Activated T-helper 1 cell treated with Interleukin-2 at 50 U/mL for 16 hours (primary cell): ENCODE results near the gene DNAAF8.
"Not testable (repeated sequence)": the region's sequence is repeated elsewhere in the genome, so short reads cannot be mapped to it uniquely, and the experiment has no call there.

ENCODE experiments used
- DNase-seq: peaks from one replicate; pipeline ENCODE4 v3.0.0-alpha.2; 2020; ENCODE audit warnings: low read depth

Gene DNAAF8

DNA sequence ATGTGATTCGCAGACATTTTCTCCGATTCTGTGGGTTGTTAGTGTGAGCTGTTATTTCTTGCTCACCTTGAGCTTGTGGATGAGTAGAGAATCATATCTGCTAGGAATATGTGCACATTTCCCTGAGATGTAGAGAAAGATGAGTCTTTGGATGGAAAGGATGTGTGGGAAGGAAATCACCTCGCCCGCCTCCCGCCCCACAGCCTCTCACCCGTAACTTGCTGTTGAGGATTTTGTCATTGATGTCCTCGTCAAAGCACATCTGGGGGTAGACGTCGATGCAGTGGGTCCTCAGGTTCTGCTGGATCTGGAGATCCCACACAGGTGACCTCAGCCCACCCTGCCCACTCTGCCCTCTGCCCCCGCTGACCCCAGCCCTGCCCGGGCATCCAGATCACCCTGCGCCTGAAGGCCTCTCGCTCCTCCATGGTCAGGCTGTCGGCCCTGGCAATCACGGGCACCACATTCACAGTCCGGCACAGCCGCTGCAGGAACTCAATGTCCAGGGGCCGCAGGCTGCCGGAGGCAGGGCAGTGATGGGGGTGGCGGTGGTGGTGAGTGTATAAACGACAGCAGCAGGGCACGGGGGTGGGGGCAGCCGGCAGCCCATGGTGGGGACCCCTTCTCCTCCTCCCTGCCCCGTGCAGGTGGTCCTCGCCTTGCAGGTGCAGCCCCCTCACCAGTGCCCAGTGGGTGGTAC is 49.1 kb downstream of the DNAAF8 start:
- DNase-seq: no peak

DNA sequence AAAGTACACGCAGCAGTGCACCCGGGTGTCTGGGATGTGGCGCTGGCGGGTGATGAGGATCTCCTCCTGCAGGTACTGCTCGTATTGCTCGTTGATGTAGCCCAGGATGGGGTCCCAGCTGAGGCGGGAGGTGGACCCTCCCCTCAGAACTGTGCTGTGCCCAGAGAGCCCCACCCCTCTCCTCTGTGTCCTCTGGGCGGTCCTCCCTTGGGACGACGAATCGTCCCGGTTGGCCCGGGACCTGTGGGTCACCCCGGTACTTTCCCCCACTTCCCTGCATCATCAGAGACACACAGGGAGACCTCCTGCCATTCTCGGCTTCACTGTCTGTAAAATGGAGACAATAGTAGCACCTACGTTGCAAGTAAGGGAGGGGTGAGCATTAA is 49.6 kb downstream of the DNAAF8 start:
- no peak for DNase-seq

DNA sequence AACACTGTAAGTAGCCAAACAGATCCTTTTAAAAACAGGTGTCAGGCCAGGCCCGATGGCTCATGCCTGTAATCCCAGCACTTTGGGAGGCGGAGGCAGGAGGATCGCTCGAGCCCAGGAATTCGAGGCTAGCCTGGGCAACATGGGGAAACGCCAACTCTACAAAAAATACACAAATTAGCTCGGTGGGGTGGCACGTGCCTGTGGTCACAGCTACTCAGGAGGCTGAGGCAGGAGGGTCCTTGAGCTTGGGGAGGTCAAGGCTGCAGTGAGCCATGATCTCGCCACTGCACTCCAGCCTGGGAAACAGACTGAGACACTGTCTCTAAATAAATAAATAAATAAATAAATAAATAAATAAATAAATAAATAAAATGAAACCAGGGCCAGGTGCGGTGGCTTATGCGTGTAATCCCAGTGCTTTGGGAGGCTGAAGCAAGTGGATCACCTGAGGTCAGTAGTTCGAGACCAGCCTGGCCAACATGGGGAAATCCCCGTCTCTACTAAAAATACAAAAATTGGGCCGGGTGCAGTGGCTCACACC is 50.2 kb downstream of the DNAAF8 start:
- DNase-seq: not testable (repeated sequence)

DNA sequence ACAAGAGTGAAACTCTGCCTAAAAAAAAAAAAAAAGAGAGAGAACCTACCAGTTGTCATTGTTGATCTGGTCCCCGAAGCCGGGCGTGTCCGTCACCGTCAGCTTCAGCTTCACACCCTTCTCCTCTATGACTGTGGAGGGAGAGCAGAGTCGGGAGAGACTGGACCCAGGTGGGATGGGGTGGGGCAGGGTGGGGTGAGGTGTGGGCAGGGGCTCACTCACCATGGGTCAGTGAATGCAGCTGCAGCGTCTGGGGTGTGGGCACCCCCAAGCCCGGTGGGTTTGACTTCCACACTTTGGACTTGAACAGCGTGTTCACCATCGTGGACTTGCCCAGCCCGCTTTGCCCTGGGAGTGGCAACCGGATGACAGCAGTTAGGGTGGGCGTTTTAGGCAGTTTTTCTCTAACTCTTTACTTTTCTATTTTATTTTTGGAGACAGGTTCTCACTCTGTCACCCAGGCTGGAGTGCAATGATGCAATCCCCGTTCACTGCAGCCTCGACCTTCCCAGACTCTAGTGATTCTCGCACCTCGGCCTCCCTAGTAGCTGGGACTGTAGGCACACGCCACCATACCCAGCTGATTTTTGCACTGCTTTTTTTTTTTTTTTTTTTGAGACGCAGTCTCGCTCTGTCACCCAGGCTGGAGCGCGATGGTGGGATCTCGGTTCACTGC is 51.6 kb downstream of the DNAAF8 start:
- DNase-seq: no peak

DNA sequence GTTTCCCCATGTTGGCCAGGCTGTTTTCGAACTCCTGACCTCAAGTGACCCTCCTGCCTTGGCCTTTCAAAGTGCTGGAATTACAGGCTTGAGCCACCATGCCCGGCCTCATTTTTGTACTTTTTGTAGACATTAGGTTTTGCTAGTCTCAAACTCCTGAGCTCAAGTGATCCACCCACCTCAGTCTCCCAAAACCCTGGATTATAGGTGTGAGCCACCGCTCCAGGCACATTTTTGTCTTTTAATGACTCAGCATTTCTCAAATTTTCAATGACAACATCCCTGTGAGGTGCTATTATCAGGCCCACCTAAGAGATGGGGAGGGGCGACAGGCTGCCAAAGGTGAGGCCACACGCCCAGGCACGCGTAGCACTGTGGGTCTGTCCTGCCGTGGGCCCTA is 52.7 kb downstream of the DNAAF8 start:
- DNase-seq: no peak

DNA sequence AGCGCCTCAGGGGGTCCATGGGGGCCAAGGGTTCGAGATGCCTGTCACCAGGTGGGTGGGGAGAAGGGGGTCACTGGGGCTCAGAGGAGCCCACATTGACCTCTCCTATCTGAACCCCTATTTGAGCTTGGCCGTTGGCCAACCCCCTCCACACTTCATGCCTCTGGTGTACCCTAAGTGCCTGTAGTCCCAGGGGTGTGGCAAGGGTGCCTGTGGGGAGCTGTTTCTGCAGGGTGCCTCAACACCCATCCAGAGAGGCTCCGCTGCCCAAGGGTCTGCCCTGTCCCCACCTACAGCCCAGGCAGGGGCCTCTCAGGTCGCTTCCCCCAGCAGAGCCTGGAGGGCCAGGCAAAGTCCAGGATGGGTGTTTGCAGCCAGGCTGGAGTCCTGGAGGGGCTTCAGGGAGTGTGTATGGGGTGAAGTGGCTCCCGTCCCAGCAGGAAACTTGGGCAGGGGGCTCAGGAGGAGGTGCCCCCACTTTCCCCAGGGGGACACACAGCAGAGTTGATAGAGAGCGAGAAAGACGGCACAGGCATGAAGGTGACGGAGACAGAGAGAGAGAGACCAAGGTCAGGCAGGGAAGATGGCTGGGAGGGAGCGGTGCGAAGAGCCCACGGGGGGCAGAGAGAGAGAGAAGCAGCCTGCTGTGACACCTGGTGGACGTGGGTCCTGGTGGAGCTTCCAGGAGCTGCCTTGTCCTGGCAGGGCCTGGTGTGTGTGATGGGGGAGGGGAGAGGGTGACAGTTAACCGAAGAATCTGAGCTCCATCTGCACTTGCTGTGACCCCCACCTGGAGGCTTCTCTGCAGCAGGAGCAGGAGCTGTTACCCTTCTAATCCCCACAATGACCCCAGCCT is 53.5 kb downstream of the DNAAF8 start, which contains the start of gene SEPTIN12:
TSS of gene SEPTIN12 (minus strand) at position 719 of the 856 bp plus-strand sequence. CDS start at position 19, 700 bp downstream.
- no peak for DNase-seq

DNA sequence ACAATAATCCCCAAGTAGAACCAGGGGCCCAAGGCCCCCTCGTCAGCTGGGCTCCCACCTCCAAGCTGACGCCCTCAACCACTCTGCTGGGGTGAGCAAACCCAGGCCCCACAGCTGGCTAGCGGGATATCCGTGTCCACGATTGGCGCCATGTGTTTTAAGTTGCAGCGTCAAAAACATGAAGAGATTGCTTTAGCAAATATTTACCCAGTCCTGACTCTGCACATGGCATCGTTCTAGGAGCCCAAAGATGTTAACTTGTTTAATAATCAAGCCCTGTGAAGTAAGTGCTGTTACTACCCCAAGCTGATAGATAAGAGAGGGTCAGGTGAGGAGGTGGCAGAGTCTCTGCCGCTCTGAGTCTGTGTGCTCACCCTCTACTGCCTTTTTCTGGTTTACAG is 54.2 kb downstream of the DNAAF8 start:
- no peak for DNase-seq

DNA sequence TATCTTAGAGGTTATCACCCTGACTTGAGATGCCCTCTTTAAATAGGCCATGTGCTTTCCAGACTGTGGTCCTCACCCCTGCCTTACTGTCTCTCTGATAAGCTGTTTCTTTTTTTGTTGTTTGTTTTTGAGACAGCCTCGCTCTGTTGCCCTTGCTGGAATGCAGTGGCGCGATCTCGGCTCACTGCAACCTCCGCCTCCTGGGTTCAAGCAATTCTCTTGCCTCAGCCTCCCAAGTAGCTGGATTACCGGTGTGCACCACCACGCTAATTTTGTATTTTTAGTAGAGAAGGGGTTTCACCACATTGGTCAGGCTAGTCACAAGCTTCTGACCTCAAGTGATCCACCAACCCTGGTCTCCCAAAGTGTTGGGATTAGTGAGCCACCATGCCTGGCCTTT is 54.6 kb downstream of the DNAAF8 start:
- DNase-seq: no peak

DNA sequence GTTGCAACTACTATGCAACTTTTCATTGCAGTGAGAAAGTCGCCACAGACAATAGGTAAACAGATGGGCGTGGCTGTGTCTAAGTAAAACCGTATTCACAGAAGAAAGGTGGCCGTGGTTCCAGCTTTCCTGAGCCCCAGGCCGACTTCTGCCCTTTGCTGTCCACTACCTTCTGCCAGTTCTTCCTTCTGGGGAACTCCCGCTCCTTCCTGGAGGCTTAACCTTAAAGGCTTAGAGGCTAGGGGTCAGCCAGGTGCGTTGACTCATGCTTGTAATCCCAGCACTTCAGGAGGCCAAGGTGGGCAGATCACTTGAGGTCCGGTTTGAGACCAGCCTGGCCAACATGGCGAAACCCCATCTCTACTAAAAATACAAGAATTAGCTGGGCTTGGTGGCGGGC is 55.9 kb downstream of the DNAAF8 start:
- no peak for DNase-seq

DNA sequence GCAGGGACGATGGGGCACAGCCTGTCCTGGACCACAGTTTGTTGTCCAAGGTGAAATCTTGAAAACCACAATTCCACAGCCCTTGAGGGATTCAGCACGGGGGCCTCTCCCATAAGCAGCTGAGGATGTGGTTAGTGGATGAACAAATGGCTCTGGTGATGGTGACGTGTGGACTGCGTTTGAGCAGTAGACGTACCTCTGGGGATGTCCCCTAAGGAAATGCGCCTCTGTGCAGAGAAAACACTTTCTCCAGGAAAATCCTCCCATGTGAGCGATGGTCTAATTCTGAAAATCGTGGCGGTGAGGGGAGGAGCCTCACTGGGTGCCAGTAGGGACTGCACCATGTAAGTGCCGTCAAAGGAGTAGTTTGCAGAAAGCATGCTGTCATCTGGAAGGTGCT is 56.5 kb downstream of the DNAAF8 start:
- DNase-seq: no peak

DNA sequence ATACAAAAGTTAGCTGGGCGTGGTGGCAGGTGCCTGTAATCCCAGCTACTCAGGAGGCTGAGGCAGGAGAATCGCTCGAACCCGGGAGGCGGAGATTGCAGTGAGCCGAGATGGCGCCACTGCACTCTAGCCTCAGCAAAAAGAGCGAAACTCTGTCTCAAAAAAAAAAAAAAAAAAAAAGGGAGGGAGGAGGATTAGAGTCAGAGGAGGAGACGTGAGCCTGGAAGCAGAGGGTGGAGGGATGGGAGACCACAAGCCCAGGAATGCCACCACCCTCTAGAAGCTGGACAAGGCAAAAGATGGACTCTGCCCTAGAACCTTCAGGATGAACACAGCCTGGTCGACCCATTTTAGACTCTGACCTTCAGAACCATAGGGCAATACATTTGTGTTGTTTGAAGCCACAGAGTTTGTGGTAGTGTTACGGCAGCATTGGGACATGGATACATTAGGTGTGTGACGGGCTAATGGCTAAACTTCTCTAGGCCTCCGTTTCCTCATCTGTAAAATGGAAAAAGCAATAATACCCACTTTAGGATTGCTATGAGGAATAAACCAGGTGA is 58.7 kb downstream of the DNAAF8 start:
- no peak for DNase-seq

DNA sequence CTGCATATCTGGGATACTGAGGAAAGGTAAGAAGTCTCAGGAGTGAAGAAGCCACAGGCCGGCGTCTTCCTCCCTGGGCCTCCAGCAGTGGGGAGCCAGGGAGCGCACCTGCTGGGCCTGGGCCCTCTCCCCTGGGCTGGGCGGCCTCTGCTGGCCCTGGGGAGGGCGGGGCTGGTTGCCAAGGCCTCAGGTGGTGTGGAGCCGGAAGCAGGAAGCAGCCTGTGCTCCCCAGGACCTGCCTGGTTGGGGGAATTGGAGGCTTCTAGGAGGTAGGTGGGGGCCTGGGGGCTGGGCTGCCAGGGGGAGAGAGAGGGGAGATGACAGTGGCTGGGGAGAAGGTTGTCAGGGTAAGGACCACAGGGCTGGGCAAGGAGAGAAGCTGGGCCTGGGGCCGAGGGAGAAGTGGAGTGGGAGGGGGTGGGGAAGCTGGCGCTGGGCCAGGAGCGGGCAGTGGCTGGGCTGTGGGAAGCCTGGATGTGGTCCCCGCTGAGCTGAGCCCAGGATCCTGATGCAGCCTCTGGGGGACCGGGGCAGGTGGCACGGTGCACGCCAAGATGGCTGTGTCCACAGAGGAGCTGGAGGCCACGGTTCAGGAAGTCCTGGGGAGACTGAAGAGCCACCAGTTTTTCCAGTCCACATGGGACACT is 61.0 kb downstream of the DNAAF8 start, which contains the start of gene SMIM22:
TSS of gene SMIM22 (plus strand) at position 189 of the 647 bp plus-strand sequence. CDS start at position 555, 366 bp downstream.
- no peak for DNase-seq

DNA sequence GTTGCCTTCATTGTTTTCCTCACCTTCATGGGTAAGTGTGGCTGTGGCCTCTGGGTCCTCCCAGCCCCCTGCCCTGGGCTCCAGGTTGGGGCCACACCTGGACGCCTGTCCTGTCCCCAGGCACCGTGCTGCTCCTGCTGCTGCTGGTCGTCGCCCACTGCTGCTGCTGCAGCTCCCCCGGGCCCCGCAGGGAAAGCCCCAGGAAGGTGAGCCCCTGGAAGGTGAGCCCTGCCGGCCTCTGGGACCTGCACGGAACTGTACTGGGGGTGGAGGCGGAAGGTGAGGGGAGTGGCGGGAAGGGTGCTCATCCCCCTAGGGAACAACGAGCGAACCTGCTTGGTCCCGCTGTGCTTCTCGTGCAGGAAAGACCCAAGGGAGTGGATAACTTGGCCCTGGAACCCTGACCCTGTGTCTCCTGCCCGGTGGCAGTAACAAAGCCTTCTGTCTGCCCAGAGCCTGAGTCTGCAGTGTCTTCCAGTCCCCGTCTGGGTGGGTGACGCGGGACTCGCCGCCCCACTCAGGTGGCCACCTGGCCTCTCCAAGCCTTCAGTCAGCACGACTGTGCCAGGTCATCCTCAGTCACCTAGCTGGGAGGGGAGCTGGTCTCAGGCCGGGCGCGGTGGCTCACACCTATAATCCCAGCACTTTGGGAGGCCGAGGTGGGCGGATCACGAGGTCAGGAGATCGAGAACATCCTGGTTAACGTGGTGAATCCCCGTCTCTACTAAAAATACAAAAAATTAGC is 61.7 kb downstream of the DNAAF8 start:
- no peak for DNase-seq

DNA sequence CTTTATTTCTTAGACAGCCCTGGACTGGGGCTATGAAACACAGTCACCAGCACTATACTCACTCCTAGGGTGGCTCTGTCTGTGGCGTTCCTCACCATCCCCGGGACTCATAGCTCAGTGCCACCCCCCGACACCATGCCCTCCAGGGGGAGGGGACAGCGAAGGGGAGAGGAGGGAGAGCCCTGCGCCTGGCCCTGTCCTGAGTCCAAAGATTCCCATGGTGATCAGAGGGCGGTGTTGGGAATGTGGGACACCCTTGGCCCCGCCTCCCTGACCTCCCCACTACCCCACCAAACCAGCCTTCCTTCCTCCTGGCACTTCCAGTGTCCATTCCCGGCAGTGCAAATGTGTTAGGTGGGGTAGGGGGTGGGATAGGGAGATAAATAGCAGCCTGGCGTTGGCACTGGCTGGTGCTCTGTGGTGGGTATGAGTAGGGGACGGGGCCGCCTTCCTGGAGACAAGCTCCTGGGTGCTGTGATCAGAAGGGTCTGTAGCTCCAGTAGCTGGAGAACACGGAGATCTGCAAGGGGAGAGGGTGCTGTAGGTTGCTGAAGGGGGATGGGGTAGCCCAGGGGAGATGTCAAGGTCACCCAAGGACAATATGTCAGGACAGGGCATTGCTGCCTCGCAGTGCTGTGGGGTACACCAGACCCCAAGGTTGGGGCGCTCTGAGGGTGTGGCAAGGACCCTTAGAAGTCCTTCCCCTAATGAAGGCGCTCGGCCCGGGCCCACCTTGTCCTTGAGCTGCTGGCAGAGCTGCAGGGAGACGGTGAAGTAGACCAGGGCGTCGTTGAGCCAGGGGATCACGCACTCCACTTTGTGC is 62.9 kb downstream of the DNAAF8 start:
- DNase-seq: no peak

DNA sequence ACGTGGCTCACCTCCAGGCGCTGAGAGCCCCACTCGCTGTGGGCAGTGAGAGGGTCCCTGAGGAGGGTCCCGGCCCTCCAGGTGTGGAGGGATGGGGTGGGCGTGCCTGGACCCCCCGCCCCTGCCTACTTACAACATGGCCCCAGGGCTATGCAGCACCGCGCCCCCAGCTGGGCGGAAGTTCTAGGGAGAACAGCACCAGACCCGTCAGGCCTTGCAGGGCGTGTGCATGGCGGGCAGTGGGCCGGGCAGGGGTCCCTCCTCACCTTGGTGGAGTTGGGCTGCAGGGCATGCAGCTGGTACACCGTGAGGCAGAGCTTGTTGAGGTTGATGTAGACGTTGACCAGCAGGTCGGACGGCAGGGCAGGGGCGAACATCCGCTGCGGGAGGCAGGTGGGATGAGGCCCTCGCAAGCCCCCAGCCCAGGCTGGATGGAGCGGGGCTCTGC is 63.5 kb downstream of the DNAAF8 start:
- DNase-seq: no peak

DNA sequence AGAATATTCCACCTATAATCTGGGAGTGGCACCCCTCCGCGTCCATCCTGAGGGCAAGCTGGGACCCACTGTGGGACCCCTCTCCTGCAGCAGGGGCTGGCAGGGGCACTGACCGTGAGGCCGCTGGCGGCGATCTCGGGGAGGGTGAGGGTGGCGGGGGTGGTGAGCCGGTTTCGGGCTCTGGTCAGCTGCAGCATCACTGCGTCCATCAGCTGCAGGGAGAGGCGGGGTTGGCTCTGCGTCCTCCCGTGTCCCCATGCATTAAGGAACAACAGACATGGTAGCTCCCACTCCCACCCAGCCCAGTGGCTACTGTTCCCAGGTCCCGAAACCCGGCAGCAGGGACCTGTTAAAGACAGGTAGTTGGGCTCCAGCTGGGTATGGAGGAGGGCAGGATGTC is 64.1 kb downstream of the DNAAF8 start:
- DNase-seq: no peak
